OCI-LY1 (cell line): ENCODE results near the gene MAP3K6.

ENCODE experiments used
- H2AFZ ChIP-seq: fragments of 200-600 bp; sonication (generic), shearing (Covaris generic); 2 replicates; pipeline ENCODE4 v1.6.0; 2014; ENCODE audit warnings: antibody characterized with exemption, mild to moderate bottlenecking, low read length
- H3F3A ChIP-seq: fragments of 200-600 bp; sonication (generic), shearing (Covaris generic); 2 replicates; pipeline ENCODE4 v1.6.0; 2014; ENCODE audit warnings: mild to moderate bottlenecking, antibody characterized with exemption, low read length, moderate library complexity; ENCODE audit not compliant: insufficient read depth
- H3K27ac ChIP-seq: fragments of 200-600 bp; sonication (generic); 2 replicates; pipeline ENCODE4 v1.5.1; 2014; ENCODE audit warnings: low read length, mixed run types, mild to moderate bottlenecking, low read depth; ENCODE audit not compliant: poor library complexity, severe bottlenecking
- H3K27me3 ChIP-seq: fragments of 200-600 bp; sonication (generic); 2 replicates; pipeline ENCODE4 v1.6.0; 2014; ENCODE audit warnings: antibody characterized with exemption, mild to moderate bottlenecking, low read length, moderate library complexity; ENCODE audit not compliant: insufficient read depth
- H3K36me3 ChIP-seq: fragments of 200-600 bp; sonication (generic); 2 replicates; pipeline ENCODE4 v1.6.1; 2014; ENCODE audit warnings: mild to moderate bottlenecking, antibody characterized with exemption, low read length, moderate library complexity, mixed read lengths; ENCODE audit not compliant: insufficient read depth
- H3K4me1 ChIP-seq: fragments of 200-600 bp; sonication (generic); 2 replicates; pipeline ENCODE4 v1.5.1; 2014; ENCODE audit warnings: mild to moderate bottlenecking, low read length, moderate library complexity; ENCODE audit not compliant: insufficient read depth, severe bottlenecking
- H3K4me2 ChIP-seq: fragments of 200-600 bp; sonication (generic), shearing (Covaris generic); 2 replicates; pipeline ENCODE4 v1.6.1; 2014; ENCODE audit warnings: low read length
- H3K4me3 ChIP-seq: fragments of 200-600 bp; sonication (generic); 2 replicates; pipeline ENCODE4 v1.5.1; 2014; ENCODE audit warnings: low read length, low read depth, mild to moderate bottlenecking, mixed read lengths; ENCODE audit not compliant: poor library complexity, severe bottlenecking
- H3K79me2 ChIP-seq: fragments of 200-600 bp; shearing (Covaris generic); 2 replicates; pipeline ENCODE4 v1.6.1; 2016; ENCODE audit warnings: mixed run types, low read length, mixed read lengths; ENCODE audit not compliant: insufficient read depth
- H3K9ac ChIP-seq: fragments of 200-600 bp; sonication (generic), shearing (Covaris generic); 2 replicates; pipeline ENCODE4 v1.6.1; 2014; ENCODE audit warnings: mild to moderate bottlenecking, low read length, mixed read lengths
- H3K9me2 ChIP-seq: fragments of 200-600 bp; sonication (generic), shearing (Covaris generic); 2 replicates; pipeline ENCODE4 v1.6.1; 2014; ENCODE audit warnings: low read depth, mild to moderate bottlenecking, low read length, mixed read lengths
- H3K9me3 ChIP-seq: fragments of 200-600 bp; shearing (Covaris generic); 2 replicates; pipeline ENCODE4 v1.6.1; 2014; ENCODE audit warnings: low read length, mixed read lengths
- H4K20me1 ChIP-seq: fragments of 200-600 bp; sonication (generic), shearing (Covaris generic); 2 replicates; pipeline ENCODE4 v1.6.0; 2016; ENCODE audit warnings: mild to moderate bottlenecking, low read length; ENCODE audit not compliant: insufficient read depth
- EZH2 ChIP-seq: fragments of 200-600 bp; sonication (generic), shearing (Covaris generic); IDR thresholded peaks from 2 replicates; pipeline ENCODE4 v1.8.0; 2017; ENCODE audit warnings: borderline replicate concordance, mixed run types, mild to moderate bottlenecking, antibody characterized with exemption, low read length, moderate library complexity, mixed read lengths
- TF ChIP-seq, protein P1 (sequence below): fragments of 200-600 bp; sonication (generic), shearing (Covaris generic); IDR thresholded peaks from 2 replicates; pipeline ENCODE4 v1.5.1; 2017; ENCODE audit warnings: mild to moderate bottlenecking, antibody characterized with exemption, low read length, moderate library complexity, mixed read lengths

MAP3K6 gene

DNA sequence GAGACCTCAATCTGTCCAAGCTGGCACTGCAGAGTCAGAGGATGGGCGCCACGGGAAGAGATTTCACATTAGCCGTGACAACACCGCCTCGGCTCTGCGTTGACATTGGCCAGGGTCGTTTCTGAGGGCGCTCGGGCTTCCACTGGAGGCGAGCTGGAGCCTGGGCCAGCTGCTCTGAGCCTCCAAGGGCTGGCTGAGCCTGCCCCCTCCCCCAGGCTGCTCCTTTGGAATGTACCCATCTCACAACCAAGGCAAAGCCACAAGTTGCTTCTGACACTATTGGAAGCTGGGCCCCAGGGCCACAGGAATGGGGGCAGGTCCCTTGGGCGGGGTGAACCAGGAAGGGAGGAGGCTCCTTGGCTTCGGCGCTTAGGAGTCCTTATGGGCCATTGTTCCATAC lies 38.3 kb upstream of the MAP3K6 start:
- no peaks in the 10 kb centered on the region for H4K20me1 ChIP-seq
- no peak overlapping the region for H3K4me2 ChIP-seq
- TF ChIP-seq, protein P1, sequence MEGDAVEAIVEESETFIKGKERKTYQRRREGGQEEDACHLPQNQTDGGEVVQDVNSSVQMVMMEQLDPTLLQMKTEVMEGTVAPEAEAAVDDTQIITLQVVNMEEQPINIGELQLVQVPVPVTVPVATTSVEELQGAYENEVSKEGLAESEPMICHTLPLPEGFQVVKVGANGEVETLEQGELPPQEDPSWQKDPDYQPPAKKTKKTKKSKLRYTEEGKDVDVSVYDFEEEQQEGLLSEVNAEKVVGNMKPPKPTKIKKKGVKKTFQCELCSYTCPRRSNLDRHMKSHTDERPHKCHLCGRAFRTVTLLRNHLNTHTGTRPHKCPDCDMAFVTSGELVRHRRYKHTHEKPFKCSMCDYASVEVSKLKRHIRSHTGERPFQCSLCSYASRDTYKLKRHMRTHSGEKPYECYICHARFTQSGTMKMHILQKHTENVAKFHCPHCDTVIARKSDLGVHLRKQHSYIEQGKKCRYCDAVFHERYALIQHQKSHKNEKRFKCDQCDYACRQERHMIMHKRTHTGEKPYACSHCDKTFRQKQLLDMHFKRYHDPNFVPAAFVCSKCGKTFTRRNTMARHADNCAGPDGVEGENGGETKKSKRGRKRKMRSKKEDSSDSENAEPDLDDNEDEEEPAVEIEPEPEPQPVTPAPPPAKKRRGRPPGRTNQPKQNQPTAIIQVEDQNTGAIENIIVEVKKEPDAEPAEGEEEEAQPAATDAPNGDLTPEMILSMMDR: no peak
- TF ChIP-seq EZH2: no peak

DNA sequence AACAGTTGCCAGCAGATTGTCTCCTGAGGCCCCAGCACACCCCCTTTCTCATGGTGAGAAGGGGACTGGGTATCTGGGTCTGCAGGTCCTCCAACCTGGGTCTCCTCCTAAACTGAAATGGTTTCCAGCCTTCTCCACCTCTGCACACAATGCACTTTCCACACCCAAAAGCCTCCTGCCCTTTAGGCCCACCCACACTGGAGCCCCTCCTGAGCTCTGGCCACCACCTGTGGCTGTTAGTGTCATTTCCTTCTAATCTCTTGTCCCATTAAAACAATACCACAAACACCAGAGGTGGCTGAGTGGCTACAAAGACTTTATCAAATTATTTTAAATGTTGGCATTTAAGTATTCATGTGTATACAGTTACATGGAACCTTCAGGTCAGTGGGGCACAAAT lies 37.2 kb upstream of the MAP3K6 start:
- TF ChIP-seq EZH2: no peak
- TF ChIP-seq, protein P1: no peak
- Histone ChIP-seq H3K27me3 (no peaks in the 10 kb centered on the region), H3K79me2 (no peaks in the 10 kb centered on the region), H3F3A (no peaks in the 10 kb centered on the region), H2AFZ (no peak overlapping the region), H3K9me2 (no peaks in the 10 kb centered on the region), H3K36me3 (peaks cover 39% of the 10 kb centered on the region), H3K4me3 (peak overlapping the region; percentile 28), H3K27ac (peak overlapping the region; percentile 94), H3K9ac (peak overlapping the region; percentile 52), H3K9me3 (no peaks in the 10 kb centered on the region), H3K4me1 (peaks cover 62% of the 10 kb centered on the region), H4K20me1 (no peaks in the 10 kb centered on the region), H3K4me2 (peak overlapping the region; percentile 65)

More for the DNA sequence above, 38.3 kb upstream of the MAP3K6 start:
- Histone ChIP-seq H3K36me3 (peaks cover 48% of the 10 kb centered on the region), H3K27ac (peak overlapping the region; percentile 94), H3K4me3 (no peak overlapping the region), H3K9me2 (no peaks in the 10 kb centered on the region), H3F3A (no peaks in the 10 kb centered on the region), H2AFZ (no peak overlapping the region), H3K9me3 (no peaks in the 10 kb centered on the region), H3K27me3 (no peaks in the 10 kb centered on the region), H3K79me2 (no peaks in the 10 kb centered on the region), H3K4me1 (peaks cover 62% of the 10 kb centered on the region), H3K9ac (no peak overlapping the region; the same call in 1 of the 2 replicates)

DNA sequence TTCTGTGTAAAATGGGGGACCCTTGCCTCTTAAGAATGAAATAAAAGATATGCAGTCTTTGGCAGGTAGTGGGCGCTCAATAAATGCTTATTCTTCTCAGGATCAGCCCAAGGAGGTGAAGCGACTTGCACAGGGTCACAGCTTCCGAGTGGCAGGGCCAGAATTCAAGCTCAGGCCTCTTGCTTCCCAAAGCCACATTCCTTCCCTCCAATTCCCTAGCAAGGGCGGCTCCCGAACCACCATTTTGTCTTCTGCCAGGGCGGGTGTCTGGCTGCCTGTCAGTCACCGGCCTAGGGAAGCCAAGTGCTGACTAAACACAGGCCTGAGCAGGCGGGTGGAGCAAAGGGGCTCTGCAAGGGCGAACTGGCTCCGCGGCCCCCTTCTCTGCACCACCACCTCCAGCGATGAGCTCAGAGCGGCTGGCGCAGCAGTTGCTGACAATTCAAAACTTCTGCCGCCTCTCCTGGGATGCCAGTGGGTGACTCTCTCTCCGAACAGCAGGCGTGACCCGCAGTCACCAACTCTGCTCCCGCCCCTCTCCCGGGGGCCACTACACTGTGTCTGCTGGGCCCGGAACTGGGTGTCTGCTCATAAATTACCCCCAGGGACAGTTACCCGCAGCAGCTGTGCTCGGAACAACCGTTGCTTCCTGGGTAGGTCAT lies 36.4 kb upstream of the MAP3K6 start:
- Histone ChIP-seq H3K9me3 (no peaks in the 10 kb centered on the region), H3K4me3 (peak overlapping the region; percentile 28), H3K36me3 (peaks cover 32% of the 10 kb centered on the region), H3K27me3 (no peaks in the 10 kb centered on the region), H3K4me1 (peaks cover 60% of the 10 kb centered on the region), H4K20me1 (no peaks in the 10 kb centered on the region), H2AFZ (no peak overlapping the region), H3K79me2 (no peaks in the 10 kb centered on the region), H3K9ac (peak overlapping the region; percentile 52), H3K9me2 (no peaks in the 10 kb centered on the region), H3K27ac (peak overlapping the region; percentile 94), H3K4me2 (peak overlapping the region; percentile 65), H3F3A (no peaks in the 10 kb centered on the region)
- TF ChIP-seq EZH2: no peak
- TF ChIP-seq, protein P1: peak; percentile 66
